ENCODE measurements around the gene CCDC88C.

- TF ChIP-seq EZH2 (IDR thresholded peaks at IDR 0.05; ENCODE audit: low read length) (no peak), CTCF (optimal IDR thresholded peaks at IDR 0.05 in 1 of 3, IDR thresholded peaks at IDR 0.05 in 1 of 3, conservative IDR thresholded peaks at IDR 0.05 in 1 of 3; ENCODE audit: extremely low read depth in 1 of 3, insufficient read depth in 2 of 3, low read length in 3 of 3) (no peak)
Observed at GRCh38 chr14:91398707-91399106, 18.9 kb downstream of the CCDC88C start.

All from keratinocyte (primary cell).